K562 (cell line): ENCODE data around the gene DNMT1. TPM values are rescaled to one million over a fixed set of nuclear protein-coding genes. Genes with fewer than 3 reads are reported as not detected.

Source experiments
- E2F3 ChIP-seq: fragments of 250-450 bp; sonication (Bioruptor Pico); IDR thresholded peaks from 2 replicates; pipeline ENCODE4 v1.4.0; 2020; ENCODE audit warnings: mild to moderate bottlenecking
- EGR1 ChIP-seq: fragments of 450-650 bp; conservative IDR thresholded peaks from 2 replicates; pipeline ENCODE4 v1.6.1; 2017; ENCODE audit warnings: mild to moderate bottlenecking
- ERF ChIP-seq: fragments of 450-650 bp; formaldehyde crosslinking; IDR thresholded peaks from 2 replicates; pipeline ENCODE4 v1.4.0; 2020; ENCODE audit warnings: mild to moderate bottlenecking, mixed read lengths
- GABPB1 ChIP-seq: sonication (generic); formaldehyde crosslinking; IDR thresholded peaks from 2 replicates; pipeline ENCODE4 v1.8.0; 2022; ENCODE audit warnings: mild to moderate bottlenecking, missing genetic modification reagents
- HDAC1 ChIP-seq, 2 experiments: fragments of 450-650 bp; IDR thresholded peaks; 2 replicates each; pipeline ENCODE4 v1.6.1; 2016 to 2017; ENCODE audit warnings: inconsistent platforms in 1 of 2, mild to moderate bottlenecking in 1 of 2, moderate library complexity in 1 of 2
- KDM5B ChIP-seq: fragments of 200-600 bp; sonication (generic); IDR thresholded peaks from 2 replicates; pipeline ENCODE4 v1.6.1; 2012; ENCODE audit warnings: low read depth, mild to moderate bottlenecking, moderate library complexity, low read length, control low read depth, inconsistent platforms; ENCODE audit not compliant: insufficient replicate concordance
- L3MBTL2 ChIP-seq: fragments of 450-650 bp; IDR thresholded peaks from 2 replicates; pipeline ENCODE4 v1.6.1; 2016; ENCODE audit warnings: mild to moderate bottlenecking, moderate library complexity
- NONO ChIP-seq, 2 experiments: fragments of 200-400 bp in 1 of 2; fragments of 450-650 bp in 1 of 2; formaldehyde crosslinking in 1 of 2; IDR thresholded peaks; 2 replicates each; pipeline ENCODE4 v1.6.1; 2017; ENCODE audit warnings: low read depth in 2 of 2, mild to moderate bottlenecking in 2 of 2, moderate library complexity in 2 of 2, low read length in 1 of 2
- PCBP1 ChIP-seq: fragments of 200-400 bp; formaldehyde crosslinking; IDR thresholded peaks from 2 replicates; pipeline ENCODE4 v1.6.1; 2018; ENCODE audit warnings: mild to moderate bottlenecking, low read depth, low read length; ENCODE audit not compliant: poor library complexity, severe bottlenecking
- POLR2G ChIP-seq: fragments of 200-400 bp; formaldehyde crosslinking; IDR thresholded peaks from 2 replicates; pipeline ENCODE4 v1.6.1; 2017; ENCODE audit warnings: low read depth, mild to moderate bottlenecking, antibody characterized with exemption, low read length, moderate library complexity
- RB1 ChIP-seq: fragments of 450-650 bp; IDR thresholded peaks from 2 replicates; pipeline ENCODE4 v1.6.1; 2017; ENCODE audit warnings: low read depth, mild to moderate bottlenecking
- RCOR1 ChIP-seq, 2 experiments: IDR thresholded peaks; 2 replicates each; pipeline ENCODE4 v1.6.1; 2012; ENCODE audit warnings: low read depth in 2 of 2, low read length in 2 of 2, borderline replicate concordance in 1 of 2, improper control_type of control experiment in 1 of 2
- SMAD4 ChIP-seq: fragments of 250-450 bp; sonication (Bioruptor Pico); conservative IDR thresholded peaks from 2 replicates; pipeline ENCODE4 v1.8.0; 2021; ENCODE audit warnings: inconsistent platforms, mild to moderate bottlenecking, moderate library complexity
- TBP ChIP-seq: optimal IDR thresholded peaks from 2 replicates; pipeline ENCODE3; 2011; ENCODE audit warnings: low read depth, low read length, improper control_type of control experiment
- ZFPM2 ChIP-seq: fragments of 250-450 bp; sonication (Bioruptor Pico); IDR thresholded peaks from 2 replicates; pipeline ENCODE4 v1.5.1; 2022; ENCODE audit warnings: mild to moderate bottlenecking
- ZNF12 ChIP-seq: sonication (generic); formaldehyde crosslinking; IDR thresholded peaks from 2 replicates; pipeline ENCODE4 v1.4.0; 2020; ENCODE audit warnings: mild to moderate bottlenecking, missing genetic modification reagents
- ZNF282 ChIP-seq: sonication (generic); formaldehyde crosslinking; IDR thresholded peaks from 2 replicates; pipeline ENCODE4 v1.8.1; 2023; ENCODE audit warnings: missing genetic modification reagents
- ZNF699 ChIP-seq: fragments of 250-450 bp; sonication (Bioruptor Pico); IDR thresholded peaks from 2 replicates; pipeline ENCODE4 v1.8.0; 2021; ENCODE audit warnings: mild to moderate bottlenecking, moderate library complexity; ENCODE audit not compliant: insufficient replicate concordance
- ZNF766 ChIP-seq: fragments of 200-800 bp; sonication (Bioruptor generic); conservative IDR thresholded peaks from 2 replicates; pipeline ENCODE4 v1.6.1; 2016; ENCODE audit warnings: missing genetic modification characterization, missing compliant biosample characterization
- polyA plus RNA-seq, 8 experiments: library from polyadenylated mRNA; depleted of rRNA in 4 of 8; stranded (reverse) in 5 of 8; unstranded in 3 of 8; fragments of >200 nt; fragmentation: Nextera tagmentation in 2 of 8; fragmentation: Illumina TruSeq in 1 of 8; extraction: Ambion mirVana in 2 of 8; extraction: Trizol in 1 of 8; gene quantifications; 2 replicates each; pipeline versions ENCODE4 v1.2.1 to v1.2.3, GENCODE V29; 2011 to 2014; ENCODE audit warnings: inconsistent platforms in 1 of 8, missing spikeins in 1 of 8
- total RNA-seq, 7 experiments: library from RNA; depleted of rRNA in 6 of 7; stranded (reverse); fragments of >200 nt in 6 of 7; fragmentation: Illumina TruSeq in 2 of 7; extraction: Trizol in 2 of 7; gene quantifications; 2 replicates each; pipeline versions ENCODE4 v1.2.1 to v1.2.3, GENCODE V29; 2011 to 2021; ENCODE audit warnings: low replicate concordance in 1 of 7
- TF ChIP-seq, protein P1 (sequence below): sonication (generic); formaldehyde crosslinking; IDR thresholded peaks from 2 replicates; pipeline ENCODE4 v1.8.1; 2023; ENCODE audit warnings: mild to moderate bottlenecking, missing genetic modification reagents
- TF ChIP-seq, protein P2 (sequence below): fragments of 450-650 bp; IDR thresholded peaks from 2 replicates; pipeline ENCODE4 v1.6.1; 2014; ENCODE audit warnings: low read depth, mild to moderate bottlenecking, moderate library complexity, borderline replicate concordance
- TF ChIP-seq, protein P3 (sequence below): sonication (generic); formaldehyde crosslinking; IDR thresholded peaks from 2 replicates; pipeline ENCODE4 v1.4.0; 2020; ENCODE audit warnings: mild to moderate bottlenecking, missing genetic modification reagents

DNMT1 gene
- total and polyA plus RNA-seq, 9 of the 15 experiments (the other 6 are each of a cell fraction or from before 2014, with no cell fraction given) = 80.1 to 271 (median 121) TPM

DNA sequence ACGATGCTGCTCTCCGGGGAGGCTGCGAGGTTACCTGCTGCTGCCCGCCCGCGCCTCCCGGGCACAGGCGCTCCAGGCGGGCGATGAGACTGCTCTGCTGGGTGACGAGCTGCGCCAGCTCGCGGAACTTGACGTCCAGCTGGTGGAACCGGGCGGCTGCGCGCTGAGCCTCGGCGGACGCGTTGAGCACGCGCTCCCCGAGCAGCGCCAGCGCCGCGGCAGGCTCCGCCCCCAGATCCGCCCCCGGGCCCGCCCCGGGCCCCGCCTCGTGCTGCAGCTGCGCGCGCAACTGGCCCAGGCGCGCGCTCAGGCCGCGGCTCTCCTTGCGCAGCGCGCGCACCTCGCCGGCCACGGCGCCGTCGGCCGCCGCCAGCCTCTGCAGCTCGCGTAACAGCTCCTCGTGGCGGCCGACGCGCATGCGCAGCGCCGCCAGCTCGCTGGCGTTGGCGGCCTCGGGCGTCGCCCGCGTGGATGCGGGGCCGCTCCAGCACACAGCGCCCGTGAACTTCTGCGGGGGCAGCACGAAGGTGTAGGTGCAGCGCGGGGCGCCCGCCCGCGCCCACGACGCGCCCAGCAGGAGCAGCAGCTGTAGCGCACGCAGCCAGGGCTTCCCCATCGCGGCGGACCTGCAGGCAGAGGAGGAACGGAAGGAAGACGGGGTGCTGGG lies 98.7 kb downstream of the DNMT1 start (continued):
- peak; percentile 74 for TF ChIP-seq SMAD4 (CRISPR knock-in tag)
- TF ChIP-seq ZNF699 (CRISPR knock-in tag) = no peak
- TF ChIP-seq NONO (IDR thresholded peaks at IDR 0.05; ENCODE audit: low read depth in 2 of 2, low read length in 1 of 2) = peak in 1 of 2 experiments; percentile 91; a peak in 2 of 4 replicates
- TF ChIP-seq, protein P1, sequence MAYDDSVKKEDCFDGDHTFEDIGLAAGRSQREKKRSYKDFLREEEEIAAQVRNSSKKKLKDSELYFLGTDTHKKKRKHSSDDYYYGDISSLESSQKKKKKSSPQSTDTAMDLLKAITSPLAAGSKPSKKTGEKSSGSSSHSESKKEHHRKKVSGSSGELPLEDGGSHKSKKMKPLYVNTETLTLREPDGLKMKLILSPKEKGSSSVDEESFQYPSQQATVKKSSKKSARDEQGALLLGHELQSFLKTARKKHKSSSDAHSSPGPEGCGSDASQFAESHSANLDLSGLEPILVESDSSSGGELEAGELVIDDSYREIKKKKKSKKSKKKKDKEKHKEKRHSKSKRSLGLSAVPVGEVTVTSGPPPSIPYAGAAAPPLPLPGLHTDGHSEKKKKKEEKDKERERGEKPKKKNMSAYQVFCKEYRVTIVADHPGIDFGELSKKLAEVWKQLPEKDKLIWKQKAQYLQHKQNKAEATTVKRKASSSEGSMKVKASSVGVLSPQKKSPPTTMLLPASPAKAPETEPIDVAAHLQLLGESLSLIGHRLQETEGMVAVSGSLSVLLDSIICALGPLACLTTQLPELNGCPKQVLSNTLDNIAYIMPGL (CRISPR knock-in tag) = peak; percentile 38; the same call in 1 of the 2 replicates
- TF ChIP-seq GABPB1 (CRISPR knock-in tag) = peak; percentile 30
- TF ChIP-seq TBP = peak; percentile 29
- TF ChIP-seq KDM5B = peak; percentile 79
- 0 out of 4 replicates have a peak, but pooled peaks of 1 of the 2 experiments have one; percentile 5 for TF ChIP-seq RCOR1 (IDR thresholded peaks at IDR 0.05; ENCODE audit: borderline replicate concordance in 1 of 2, low read depth in 2 of 2, low read length in 2 of 2)
- TF ChIP-seq, protein P2, sequence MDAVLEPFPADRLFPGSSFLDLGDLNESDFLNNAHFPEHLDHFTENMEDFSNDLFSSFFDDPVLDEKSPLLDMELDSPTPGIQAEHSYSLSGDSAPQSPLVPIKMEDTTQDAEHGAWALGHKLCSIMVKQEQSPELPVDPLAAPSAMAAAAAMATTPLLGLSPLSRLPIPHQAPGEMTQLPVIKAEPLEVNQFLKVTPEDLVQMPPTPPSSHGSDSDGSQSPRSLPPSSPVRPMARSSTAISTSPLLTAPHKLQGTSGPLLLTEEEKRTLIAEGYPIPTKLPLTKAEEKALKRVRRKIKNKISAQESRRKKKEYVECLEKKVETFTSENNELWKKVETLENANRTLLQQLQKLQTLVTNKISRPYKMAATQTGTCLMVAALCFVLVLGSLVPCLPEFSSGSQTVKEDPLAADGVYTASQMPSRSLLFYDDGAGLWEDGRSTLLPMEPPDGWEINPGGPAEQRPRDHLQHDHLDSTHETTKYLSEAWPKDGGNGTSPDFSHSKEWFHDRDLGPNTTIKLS = peak; percentile 78
- TF ChIP-seq RB1 = 0 out of 2 replicates have a peak, but pooled peaks have one; percentile 80
- TF ChIP-seq EGR1 = peak; percentile 79
- TF ChIP-seq HDAC1 (IDR thresholded peaks at IDR 0.05) = 0 out of 4 replicates have a peak, but pooled peaks of 1 of the 2 experiments have one; percentile 16
- peak; percentile 60; the same call in 1 of the 2 replicates for TF ChIP-seq ZFPM2 (CRISPR knock-in tag)
- TF ChIP-seq, protein P3, sequence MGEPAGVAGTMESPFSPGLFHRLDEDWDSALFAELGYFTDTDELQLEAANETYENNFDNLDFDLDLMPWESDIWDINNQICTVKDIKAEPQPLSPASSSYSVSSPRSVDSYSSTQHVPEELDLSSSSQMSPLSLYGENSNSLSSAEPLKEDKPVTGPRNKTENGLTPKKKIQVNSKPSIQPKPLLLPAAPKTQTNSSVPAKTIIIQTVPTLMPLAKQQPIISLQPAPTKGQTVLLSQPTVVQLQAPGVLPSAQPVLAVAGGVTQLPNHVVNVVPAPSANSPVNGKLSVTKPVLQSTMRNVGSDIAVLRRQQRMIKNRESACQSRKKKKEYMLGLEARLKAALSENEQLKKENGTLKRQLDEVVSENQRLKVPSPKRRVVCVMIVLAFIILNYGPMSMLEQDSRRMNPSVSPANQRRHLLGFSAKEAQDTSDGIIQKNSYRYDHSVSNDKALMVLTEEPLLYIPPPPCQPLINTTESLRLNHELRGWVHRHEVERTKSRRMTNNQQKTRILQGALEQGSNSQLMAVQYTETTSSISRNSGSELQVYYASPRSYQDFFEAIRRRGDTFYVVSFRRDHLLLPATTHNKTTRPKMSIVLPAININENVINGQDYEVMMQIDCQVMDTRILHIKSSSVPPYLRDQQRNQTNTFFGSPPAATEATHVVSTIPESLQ (CRISPR knock-in tag) = peak; percentile 55; the same call in 1 of the 2 replicates
- peak; percentile 84; the same call in 1 of the 2 replicates for TF ChIP-seq ZNF282 (CRISPR knock-in tag)
- TF ChIP-seq POLR2G = peak; percentile 90
- TF ChIP-seq ERF (CRISPR knock-in tag) = peak; percentile 95
- peak; percentile 100 for TF ChIP-seq L3MBTL2
- peak; percentile 60; the same call in 1 of the 2 replicates for TF ChIP-seq ZNF766 (CRISPR knock-in tag)
- TF ChIP-seq ZNF12 (CRISPR knock-in tag) = 0 out of 2 replicates have a peak, but pooled peaks have one; percentile 28
- peak; percentile 85 for TF ChIP-seq PCBP1
- TF ChIP-seq E2F3 (CRISPR knock-in tag) = peak; percentile 67; the same call in 1 of the 2 replicates
